GM18520 (cell line): ENCODE data around the gene ZNF814.
"Not testable (repeated sequence)": the region's sequence is repeated elsewhere in the genome, so short reads cannot be mapped to it uniquely, and the experiment has no call there.

ENCODE experiments used
- ATAC-seq: cut with Tn5 transposase; IDR thresholded peaks from one replicate; pipeline ENCODE4 v1.9.1; 2021; ENCODE audit not compliant: unreplicated experiment

Gene ZNF814

GRCh38 chr19:57862351-57862750 is 26.5 kb downstream of the ZNF814 start:
- not testable (repeated sequence) for ATAC-seq

GRCh38 chr19:57854117-57854516 is 34.7 kb downstream of the ZNF814 start:
- not testable (repeated sequence) for ATAC-seq

GRCh38 chr19:57851812-57852603 is 36.8 kb downstream of the ZNF814 start:
- ATAC-seq = not testable (repeated sequence)

GRCh38 chr19:57850553-57851017 is 38.3 kb downstream of the ZNF814 start:
- ATAC-seq = no peak

GRCh38 chr19:57849666-57850473 is 39.0 kb downstream of the ZNF814 start, which contains the start of gene ZNF587:
ZNF587 (plus strand) TSS chr19:57849859; CDS start chr19:57850039, 180 bp downstream.
- ATAC-seq = peak; percentile 93

- not testable (repeated sequence) for ATAC-seq
These were observed 39.6 kb downstream of the ZNF814 start for GRCh38 chr19:57849162-57849665.

- ATAC-seq = not testable (repeated sequence)
These were observed 41.7 kb downstream of the ZNF814 start for GRCh38 chr19:57847164-57847563.

- ATAC-seq = no peak
These were observed 47.6 kb downstream of the ZNF814 start for GRCh38 chr19:57841122-57841763.

- not testable (repeated sequence) for ATAC-seq
These were observed 50.1 kb downstream of the ZNF814 start for GRCh38 chr19:57838622-57839191.

- not testable (repeated sequence) for ATAC-seq
These were observed 51.8 kb downstream of the ZNF814 start for GRCh38 chr19:57836991-57837390.

- no peak for ATAC-seq
These were observed 58.7 kb downstream of the ZNF814 start, which contains the start of gene ZNF587B for GRCh38 chr19:57830071-57830602. ZNF587B (plus strand) TSS chr19:57830299; CDS start chr19:57830529, 230 bp downstream.

- no peak for ATAC-seq
These were observed 59.5 kb downstream of the ZNF814 start for GRCh38 chr19:57829316-57829715.

- ATAC-seq = no peak
These were observed 63.3 kb downstream of the ZNF814 start for GRCh38 chr19:57825511-57825910.

GRCh38 chr19:57823608-57824007 is 65.2 kb downstream of the ZNF814 start:
- not testable (repeated sequence) for ATAC-seq

- not testable (repeated sequence) for ATAC-seq
These were observed 65.7 kb downstream of the ZNF814 start for GRCh38 chr19:57823155-57823554.

GRCh38 chr19:57821501-57821900 is 67.3 kb downstream of the ZNF814 start:
- ATAC-seq = not testable (repeated sequence)

- ATAC-seq = not testable (repeated sequence)
These were observed 67.7 kb downstream of the ZNF814 start for GRCh38 chr19:57821095-57821494.

GRCh38 chr19:57820599-57820998 is 68.2 kb downstream of the ZNF814 start:
- no peak for ATAC-seq

- ATAC-seq = peak; percentile 92
These were observed 69.2 kb downstream of the ZNF814 start for GRCh38 chr19:57819475-57820148.

GRCh38 chr19:57818378-57818777 is 70.5 kb downstream of the ZNF814 start:
- ATAC-seq = no peak
